Measurements from ENCODE around the gene ZCCHC14.

- TF ChIP-seq JUNB (IDR thresholded peaks at IDR 0.05) (no peak), CTCF (IDR thresholded peaks at IDR 0.05) (no peak), KDM5A (IDR thresholded peaks at IDR 0.05) (no peak), EP300 (IDR thresholded peaks at IDR 0.05) (no peak), NR3C1 (IDR thresholded peaks at IDR 0.05) (no peak), REST (IDR thresholded peaks at IDR 0.05) (no peak)
These were observed 43.3 kb upstream of the ZCCHC14 start for GRCh38 chr16:87535855-87536794.

All from A549 (cell line).